NCI-H524 treated with DMSO at 0.1 percent for 48 hours (cell line): ENCODE data around the gene KIAA0513.
"Not testable (repeated sequence)": the region's sequence is repeated elsewhere in the genome, so short reads cannot be mapped to it uniquely, and the experiment has no call there.

Source experiments
- DNase-seq: peaks from one replicate; lab custom pipeline; 2025; lab: John Stamatoyannopoulos, UW

KIAA0513 gene

DNA sequence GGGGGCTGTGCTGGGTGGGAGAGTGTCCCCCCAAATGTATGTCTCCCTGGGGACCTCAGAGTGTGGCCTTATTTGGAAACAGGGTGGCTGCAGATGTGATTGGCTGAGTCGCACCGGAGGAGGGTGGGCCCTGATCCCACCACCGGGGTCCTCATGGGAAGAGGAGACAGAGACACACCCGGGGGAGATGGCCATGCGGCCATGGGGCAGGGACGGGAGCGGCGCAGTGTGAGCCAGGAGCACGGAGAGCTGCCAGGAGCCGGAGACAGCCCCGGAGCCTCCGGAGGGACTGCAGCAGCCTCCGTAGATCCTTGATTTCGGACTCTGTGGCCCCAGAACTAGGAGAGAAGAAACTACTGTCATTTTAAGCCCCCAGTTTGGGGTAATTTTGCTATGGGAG lies 86.3 kb downstream of the KIAA0513 start:
- DNase-seq, result no peak

DNA sequence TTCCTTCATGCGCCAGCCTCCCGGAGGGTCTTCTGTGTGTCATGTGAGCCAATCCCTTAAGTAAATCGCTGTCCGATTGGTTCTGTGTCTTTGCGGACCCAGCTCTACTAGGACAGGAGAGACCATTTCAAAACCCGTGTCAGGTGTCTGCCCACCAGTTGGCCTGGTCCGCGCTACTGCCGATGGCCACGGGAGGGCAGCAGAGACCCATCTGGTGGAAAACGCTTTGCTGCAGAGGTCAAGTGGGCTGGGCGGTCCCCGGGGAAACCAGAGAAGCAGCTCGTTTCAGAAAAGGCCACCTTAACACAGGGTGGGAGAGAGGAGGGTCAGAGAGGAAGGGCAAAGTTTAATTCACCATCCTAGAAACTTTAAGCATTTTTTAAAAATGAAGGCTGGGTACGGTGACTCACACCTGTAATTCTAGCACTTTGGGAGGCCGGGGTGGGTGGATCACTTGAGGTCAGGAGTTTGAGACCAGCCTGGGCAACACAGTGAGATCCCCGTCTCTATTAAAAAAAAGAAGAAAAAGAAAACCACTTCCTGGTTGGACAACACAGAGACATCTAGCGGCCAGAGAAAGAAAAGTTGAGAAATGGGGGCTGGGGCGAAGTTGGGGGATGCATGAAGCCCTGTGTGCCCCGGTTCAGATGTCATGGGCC lies 87.4 kb downstream of the KIAA0513 start:
- peak; percentile 65 for DNase-seq

GRCh38 chr16:85117418-85117817 lies 89.8 kb downstream of the KIAA0513 start:
- DNase-seq, result no peak

- no peak for DNase-seq
Measured at GRCh38 chr16:85120006-85120340, 92.4 kb downstream of the KIAA0513 start.

DNA sequence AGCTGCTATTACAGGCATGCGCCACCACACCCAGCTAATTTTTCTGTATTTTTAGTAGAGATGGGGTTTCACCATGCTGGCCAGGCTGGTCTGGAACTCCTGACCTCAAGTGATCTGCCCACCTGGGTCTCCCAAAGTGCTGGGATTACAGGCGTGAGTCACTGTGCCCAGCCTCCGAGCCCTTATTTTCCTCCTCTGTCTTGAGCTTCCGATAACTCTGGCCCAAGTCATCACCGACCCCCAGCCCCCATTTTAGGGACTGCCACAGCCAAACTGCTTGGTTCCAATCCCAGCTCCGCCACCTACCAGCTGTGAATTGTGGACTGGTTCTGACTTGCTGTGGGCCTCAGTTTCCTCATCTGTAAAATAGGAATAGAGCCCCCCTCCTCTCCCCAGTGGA lies 95.8 kb downstream of the KIAA0513 start:
- not testable (repeated sequence) for DNase-seq

GRCh38 chr16:85123891-85124635 lies 96.5 kb downstream of the KIAA0513 start:
- no peak for DNase-seq

DNA sequence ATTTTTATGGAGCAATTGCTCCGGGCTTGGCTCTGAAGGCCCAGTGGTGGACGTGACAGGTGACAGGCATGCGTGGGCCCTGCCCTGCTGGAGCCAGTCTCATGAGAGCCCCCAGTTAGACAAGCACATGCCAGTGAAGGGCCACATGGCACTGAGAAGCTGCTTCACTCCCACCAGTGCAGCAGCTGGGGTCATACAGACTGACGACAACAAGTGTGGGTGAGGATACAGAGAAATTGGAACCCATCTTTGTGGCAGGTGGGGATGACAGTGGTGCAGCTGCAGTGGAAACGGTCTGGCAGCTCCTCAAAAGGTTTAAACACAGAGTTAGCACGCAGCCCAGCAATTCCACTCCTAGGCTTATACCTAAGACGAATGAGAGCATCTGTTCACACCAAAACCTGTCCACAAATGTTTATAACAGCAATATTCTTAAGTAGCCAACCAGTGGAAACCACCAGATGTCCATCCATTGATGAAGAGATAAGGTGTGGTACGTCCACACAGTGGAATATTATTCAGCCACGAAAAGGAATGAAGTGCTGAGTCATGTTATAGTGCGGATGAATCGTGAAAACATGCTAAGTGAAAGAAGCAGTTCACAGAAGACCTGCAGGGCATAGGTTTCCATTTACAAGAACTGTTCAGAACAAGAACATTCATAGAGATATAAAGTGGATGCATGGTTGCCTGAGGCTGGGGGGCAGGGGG lies 97.2 kb downstream of the KIAA0513 start:
- peak; percentile 74 for DNase-seq

GRCh38 chr16:85125570-85126393 lies 98.2 kb downstream of the KIAA0513 start:
- no peak for DNase-seq

DNA sequence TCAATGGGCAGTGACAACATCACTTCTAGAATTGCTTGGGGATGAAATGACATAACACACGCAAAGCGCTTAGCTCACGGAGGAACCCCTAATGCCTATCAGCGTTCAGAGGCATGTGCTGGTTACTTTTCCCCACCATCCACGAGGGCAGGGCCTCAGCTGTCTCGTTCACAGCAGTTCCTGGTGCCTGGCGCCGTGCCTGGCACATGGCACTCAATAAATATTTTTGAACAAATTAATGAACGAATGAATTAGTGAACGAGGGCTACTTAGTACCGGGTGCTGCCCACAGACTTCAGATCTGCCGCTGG lies 98.8 kb downstream of the KIAA0513 start:
- DNase-seq, result no peak

DNA sequence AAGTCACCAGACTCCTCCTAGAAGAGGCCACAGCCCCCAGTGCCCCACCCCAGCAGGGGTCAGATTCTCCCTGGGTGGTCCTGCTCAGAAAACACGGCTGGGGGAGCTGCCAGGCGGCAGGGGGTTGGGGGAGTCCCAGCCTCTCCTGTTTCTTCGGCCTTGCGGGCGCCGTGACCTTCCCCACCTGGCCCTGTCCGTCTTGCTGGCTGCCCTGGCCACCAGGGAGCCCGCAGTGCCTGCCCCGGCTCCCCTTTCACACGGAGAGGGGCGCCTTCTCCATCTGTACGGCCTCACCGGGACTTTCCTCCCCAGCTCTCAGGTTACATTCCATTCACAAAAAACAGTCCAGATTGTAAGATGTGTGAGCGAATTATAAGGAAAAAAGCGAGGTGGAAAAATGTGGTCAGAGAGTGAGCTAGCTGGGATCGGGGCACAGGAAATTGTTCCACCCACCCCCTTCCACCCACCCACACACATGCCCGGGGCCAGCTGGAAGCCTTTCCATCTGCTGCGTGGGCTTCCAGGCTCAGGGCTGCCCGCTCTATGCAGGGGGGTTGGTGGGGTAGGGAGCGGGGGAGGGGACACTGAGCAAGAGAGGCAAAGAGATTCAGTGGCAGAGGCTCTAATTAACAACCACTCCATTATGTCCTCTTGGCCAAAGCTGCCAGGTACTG lies 99.2 kb downstream of the KIAA0513 start:
- peak; percentile 76 for DNase-seq

DNA sequence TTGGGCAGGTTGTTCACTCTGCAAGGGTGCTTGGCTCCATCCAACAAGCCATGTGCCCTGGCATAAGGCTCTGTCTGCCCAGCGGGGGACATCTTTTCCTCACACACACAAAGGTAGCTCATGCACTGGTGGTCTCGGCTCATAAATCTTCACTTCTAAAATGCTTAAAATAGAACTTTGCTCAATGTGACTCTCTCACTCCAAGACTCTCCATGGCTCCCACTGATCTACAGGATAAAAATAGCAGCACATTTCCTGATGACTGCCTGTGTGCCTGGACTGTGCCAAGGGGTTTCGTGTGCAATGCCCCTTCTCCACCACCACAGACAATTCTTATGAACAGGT lies 99.8 kb downstream of the KIAA0513 start:
- DNase-seq, result no peak

DNA sequence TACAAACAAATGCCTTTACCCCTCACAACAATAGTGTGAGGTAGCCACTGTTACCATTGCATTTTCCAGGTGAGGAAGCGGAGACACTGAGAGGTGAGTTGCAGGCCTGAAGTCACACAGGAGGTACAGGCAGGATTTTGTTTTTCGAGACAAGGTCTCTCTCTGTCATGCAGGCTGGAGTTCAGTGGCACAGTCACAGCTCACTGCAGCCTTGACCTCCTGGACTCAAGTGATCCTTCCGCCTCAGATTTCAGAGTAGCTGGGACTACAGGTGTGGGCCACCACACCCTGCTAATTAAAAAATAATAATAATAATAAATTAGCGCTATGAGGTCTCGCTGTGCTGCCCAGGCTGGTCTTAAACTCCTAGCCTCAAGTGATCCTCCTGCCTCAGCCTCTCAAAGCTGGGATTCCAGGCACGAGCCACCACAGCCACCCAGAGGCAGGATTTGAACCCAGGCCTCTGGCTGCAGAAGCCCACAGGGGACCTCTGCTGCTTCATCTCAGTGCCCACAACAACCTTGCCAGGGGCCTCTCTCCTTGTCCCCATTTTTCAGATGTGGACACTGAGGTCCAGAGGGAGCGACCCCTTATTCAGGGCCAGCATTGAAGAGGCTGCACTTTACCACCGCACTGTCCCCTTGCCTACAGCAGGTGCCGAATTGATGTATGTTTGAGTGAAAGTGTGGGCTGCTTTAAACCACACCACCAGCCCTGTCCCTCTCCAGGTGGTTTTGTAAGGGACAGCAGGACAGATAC lies 100.7 kb downstream of the KIAA0513 start:
- no peak for DNase-seq

- DNase-seq, result no peak
Measured at GRCh38 chr16:85129876-85130704, 102.5 kb downstream of the KIAA0513 start.

GRCh38 chr16:85130705-85131028 lies 103.1 kb downstream of the KIAA0513 start:
- DNase-seq, result no peak

DNA sequence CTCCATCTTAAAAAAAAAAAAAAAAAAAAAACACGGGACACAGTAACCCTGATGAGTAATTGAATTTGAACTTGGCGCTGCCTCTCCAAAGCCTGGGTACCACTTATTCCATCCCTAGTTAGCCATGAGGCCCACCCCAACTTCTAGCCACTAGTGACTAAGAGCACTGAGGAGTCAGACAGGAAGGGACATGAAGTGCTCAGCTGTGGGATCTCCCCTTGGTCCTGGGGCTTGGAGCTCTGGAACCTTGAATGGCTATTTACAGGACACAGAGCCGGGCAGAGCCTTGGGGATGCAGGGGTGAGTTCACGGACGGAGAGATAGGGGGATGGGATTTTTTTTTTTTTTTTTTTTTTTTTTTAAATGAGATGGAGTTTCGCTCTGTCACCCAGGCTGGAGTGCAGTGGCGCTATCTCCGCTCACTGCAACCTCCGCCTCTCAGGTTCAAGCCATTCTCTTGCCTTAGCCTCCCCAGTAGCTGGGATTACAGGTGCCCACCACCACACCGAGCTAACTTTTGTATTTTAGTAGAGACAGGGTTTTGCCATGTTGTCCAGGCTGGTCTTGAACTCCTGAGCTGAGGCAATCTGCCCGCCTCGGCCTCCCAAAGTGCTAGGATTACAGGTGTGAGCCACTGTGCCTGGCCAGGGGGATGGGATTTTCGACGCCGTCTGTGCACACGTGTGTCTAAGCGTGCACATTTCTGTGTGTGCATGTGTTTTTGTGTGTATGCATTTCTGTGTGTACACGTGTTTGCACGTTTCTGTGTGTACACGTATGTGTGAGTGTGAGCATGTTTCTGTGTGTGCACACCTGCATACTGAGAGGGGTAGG lies 105.1 kb downstream of the KIAA0513 start:
- DNase-seq, result no peak

DNA sequence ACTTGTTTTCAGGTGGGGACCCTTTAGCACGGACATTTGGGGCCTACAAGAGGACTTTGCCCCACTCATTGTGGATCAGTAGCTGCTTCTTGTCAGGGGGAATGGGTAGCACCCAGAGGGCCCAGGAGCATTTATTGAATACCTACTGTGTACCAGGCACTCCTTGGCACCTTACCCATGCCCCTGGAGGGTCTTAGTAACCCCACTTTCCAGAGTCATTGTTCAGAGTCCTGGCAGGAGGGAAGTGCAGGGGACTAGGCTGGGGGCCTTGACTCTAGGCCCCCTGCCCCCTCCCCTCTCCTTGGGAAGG lies 105.7 kb downstream of the KIAA0513 start:
- no peak for DNase-seq

DNA sequence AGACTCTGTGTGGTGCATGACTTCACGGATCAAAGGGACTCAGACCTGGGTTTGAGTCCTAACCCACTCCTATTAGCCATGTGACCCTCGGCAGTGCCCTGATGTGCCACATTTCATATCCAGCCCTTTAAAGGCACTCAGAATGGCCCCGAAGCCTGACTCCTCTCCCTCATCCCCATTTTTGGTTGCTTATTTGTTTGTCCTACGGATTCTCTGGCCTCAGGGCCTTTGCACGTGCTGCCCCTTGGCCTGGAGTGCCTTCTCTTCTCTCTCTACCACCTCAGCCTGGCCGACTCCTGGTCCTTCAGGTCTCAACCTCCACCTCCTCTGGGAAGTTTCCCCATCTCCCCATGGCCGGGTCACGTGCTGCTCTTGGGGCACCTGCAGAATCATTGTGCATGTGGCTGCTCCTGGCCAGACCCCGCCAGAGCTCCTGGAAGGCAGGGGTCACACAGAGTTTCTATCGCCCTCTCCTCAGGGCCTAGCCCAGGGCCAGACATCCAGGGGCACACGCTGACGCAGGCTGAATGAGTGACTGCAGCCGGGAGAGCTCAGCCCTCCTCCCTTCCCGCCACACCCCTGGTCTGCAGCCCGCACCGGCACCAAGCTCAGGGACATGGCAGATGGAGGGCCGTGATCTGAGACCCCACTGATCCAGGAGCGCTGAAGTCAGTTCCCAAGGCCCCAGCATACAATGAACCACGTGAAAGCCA lies 106.6 kb downstream of the KIAA0513 start:
- DNase-seq, result no peak

GRCh38 chr16:85134789-85135142 lies 107.2 kb downstream of the KIAA0513 start:
- no peak for DNase-seq

DNA sequence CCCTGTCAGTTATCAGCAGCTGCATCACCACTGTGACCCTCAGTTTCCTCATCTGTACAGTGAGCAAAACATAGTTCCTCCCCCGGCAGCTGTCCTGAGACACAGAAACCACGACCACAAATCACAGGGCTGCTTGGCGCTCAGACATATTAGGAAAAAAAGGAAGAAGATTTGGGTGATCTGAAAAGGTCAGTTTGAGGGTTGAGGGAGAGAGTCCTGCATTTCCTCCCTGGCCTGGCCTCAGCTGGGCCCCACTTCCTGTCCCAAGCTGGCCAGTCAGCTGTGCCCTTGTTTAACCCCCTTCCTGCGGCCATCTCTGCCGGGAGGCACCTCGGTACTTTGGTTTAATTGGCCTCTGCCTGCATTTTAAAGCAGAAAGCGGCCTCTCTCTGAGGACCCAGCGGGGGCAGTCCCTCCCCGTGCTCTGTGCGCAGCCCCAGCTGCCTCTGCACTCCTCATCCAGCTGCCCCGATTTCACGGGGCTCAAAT lies 108.7 kb downstream of the KIAA0513 start:
- DNase-seq, result no peak
